ENCODE measurements around the gene KLF8.

Gene KLF8

DNA sequence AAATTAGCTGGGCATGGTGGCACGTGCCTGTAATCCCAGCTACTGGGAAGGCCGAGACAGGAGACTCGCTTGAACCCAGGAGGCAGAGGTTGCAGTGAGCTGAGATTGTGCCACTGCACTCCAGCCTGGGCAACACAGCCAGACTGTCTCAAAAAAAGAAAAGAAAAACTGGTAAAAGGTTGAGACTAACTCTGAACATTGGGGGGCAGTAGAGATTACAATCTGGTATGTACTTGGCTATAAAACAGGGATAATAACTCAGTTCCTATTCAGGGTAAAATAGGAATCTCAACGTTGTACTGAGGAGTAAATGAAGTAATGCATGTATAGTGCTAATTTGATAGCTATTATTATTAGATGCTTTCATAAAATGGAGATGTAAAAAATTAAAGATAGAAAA is 12.5 kb upstream of the KLF8 start:
- DNase-seq (ENCODE audit: low read depth in 1 of 2, low spot score in 1 of 2): no peak
- TF ChIP-seq POLR2AphosphoS5 (IDR thresholded peaks at IDR 0.05; ENCODE audit: low read depth) (no peak), SPI1 (IDR thresholded peaks at IDR 0.05; ENCODE audit: borderline replicate concordance, low read depth) (no peak), GABPA (IDR thresholded peaks at IDR 0.05; ENCODE audit: low read depth) (no peak)
- TF ChIP-seq, protein P1, sequence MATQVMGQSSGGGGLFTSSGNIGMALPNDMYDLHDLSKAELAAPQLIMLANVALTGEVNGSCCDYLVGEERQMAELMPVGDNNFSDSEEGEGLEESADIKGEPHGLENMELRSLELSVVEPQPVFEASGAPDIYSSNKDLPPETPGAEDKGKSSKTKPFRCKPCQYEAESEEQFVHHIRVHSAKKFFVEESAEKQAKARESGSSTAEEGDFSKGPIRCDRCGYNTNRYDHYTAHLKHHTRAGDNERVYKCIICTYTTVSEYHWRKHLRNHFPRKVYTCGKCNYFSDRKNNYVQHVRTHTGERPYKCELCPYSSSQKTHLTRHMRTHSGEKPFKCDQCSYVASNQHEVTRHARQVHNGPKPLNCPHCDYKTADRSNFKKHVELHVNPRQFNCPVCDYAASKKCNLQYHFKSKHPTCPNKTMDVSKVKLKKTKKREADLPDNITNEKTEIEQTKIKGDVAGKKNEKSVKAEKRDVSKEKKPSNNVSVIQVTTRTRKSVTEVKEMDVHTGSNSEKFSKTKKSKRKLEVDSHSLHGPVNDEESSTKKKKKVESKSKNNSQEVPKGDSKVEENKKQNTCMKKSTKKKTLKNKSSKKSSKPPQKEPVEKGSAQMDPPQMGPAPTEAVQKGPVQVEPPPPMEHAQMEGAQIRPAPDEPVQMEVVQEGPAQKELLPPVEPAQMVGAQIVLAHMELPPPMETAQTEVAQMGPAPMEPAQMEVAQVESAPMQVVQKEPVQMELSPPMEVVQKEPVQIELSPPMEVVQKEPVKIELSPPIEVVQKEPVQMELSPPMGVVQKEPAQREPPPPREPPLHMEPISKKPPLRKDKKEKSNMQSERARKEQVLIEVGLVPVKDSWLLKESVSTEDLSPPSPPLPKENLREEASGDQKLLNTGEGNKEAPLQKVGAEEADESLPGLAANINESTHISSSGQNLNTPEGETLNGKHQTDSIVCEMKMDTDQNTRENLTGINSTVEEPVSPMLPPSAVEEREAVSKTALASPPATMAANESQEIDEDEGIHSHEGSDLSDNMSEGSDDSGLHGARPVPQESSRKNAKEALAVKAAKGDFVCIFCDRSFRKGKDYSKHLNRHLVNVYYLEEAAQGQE (IDR thresholded peaks at IDR 0.05; ENCODE audit: insufficient replicate concordance, low read depth): no peak
- TF ChIP-seq, protein P2, sequence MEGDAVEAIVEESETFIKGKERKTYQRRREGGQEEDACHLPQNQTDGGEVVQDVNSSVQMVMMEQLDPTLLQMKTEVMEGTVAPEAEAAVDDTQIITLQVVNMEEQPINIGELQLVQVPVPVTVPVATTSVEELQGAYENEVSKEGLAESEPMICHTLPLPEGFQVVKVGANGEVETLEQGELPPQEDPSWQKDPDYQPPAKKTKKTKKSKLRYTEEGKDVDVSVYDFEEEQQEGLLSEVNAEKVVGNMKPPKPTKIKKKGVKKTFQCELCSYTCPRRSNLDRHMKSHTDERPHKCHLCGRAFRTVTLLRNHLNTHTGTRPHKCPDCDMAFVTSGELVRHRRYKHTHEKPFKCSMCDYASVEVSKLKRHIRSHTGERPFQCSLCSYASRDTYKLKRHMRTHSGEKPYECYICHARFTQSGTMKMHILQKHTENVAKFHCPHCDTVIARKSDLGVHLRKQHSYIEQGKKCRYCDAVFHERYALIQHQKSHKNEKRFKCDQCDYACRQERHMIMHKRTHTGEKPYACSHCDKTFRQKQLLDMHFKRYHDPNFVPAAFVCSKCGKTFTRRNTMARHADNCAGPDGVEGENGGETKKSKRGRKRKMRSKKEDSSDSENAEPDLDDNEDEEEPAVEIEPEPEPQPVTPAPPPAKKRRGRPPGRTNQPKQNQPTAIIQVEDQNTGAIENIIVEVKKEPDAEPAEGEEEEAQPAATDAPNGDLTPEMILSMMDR (IDR thresholded peaks at IDR 0.05; ENCODE audit: insufficient read depth, low read length): no peak

DNA sequence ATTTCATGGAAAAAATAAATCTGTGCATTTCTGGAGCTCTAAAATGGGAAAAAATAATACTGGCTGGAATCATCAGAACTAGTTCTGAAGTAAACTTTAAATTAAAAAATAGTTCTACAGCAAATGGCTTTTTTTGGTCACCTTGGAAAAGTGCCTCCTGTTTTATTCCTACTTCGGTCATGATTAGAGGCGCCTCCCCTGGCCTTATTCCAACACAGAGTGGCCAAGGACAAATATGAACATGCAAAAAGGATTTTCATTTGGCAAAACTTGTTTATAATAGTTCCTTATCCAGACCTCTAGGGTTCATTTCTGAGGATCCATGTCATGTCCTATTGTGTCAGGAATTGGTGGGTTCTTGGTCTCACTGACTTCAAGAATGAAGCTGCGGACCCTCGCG is 11.1 kb upstream of the KLF8 start:
- no peak overlapping the region for H3K4me3 ChIP-seq (replicated peaks; ENCODE audit: insufficient read depth, low read length)
- H3K27me3 ChIP-seq (ENCODE audit: insufficient read depth, poor library complexity, severe bottlenecking): no peaks in the 10 kb centered on the region
- DNase-seq (ENCODE audit: low read depth in 1 of 2, low spot score in 1 of 2): no peak
- TF ChIP-seq, protein P1 (IDR thresholded peaks at IDR 0.05; ENCODE audit: insufficient replicate concordance, low read depth): no peak
- TF ChIP-seq POLR2AphosphoS5 (IDR thresholded peaks at IDR 0.05; ENCODE audit: low read depth) (no peak), SPI1 (IDR thresholded peaks at IDR 0.05; ENCODE audit: borderline replicate concordance, low read depth) (no peak), GABPA (IDR thresholded peaks at IDR 0.05; ENCODE audit: low read depth) (no peak)
- TF ChIP-seq, protein P2 (IDR thresholded peaks at IDR 0.05; ENCODE audit: insufficient read depth, low read length): no peak
- no peak overlapping the region for H3K27ac ChIP-seq (replicated peaks)

More for the DNA sequence above, 12.5 kb upstream of the KLF8 start:
- Histone ChIP-seq H3K27ac (replicated peaks) (no peak overlapping the region), H3K4me3 (replicated peaks; ENCODE audit: insufficient read depth, low read length) (no peak overlapping the region), H3K27me3 (ENCODE audit: insufficient read depth, poor library complexity, severe bottlenecking) (no peaks in the 10 kb centered on the region)

DNA sequence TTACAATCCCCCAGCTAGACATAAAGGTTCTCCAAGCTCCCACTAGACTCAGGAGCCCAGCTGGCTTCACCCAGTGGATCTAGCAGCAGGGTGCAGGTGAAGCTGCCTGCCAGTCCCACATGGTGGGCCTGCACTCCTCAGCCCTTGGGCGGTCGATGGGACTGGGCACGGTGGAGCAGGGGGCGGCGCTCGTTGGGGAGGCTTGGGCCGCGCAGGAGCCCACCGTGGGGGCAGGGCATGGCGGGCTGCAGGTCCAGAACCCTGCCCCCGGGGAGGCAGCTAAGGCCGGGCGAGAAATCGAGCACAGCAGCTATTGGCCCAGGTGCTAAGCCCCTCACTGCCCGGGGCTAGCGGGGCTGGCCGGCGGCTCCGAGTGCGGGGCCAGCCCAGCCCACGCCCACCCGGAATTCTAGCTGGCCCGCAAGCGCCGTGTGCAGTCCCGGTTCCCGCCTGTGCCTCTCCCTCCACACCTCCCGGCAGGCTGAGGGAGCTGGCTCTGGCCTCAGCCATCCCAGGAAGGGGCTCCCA is 9.6 kb upstream of the KLF8 start:
- no peak for DNase-seq (ENCODE audit: low read depth in 1 of 2, low spot score in 1 of 2)
- TF ChIP-seq POLR2AphosphoS5 (IDR thresholded peaks at IDR 0.05; ENCODE audit: low read depth) (no peak), SPI1 (IDR thresholded peaks at IDR 0.05; ENCODE audit: borderline replicate concordance, low read depth) (no peak), GABPA (IDR thresholded peaks at IDR 0.05; ENCODE audit: low read depth) (no peak)
- TF ChIP-seq, protein P2 (IDR thresholded peaks at IDR 0.05; ENCODE audit: insufficient read depth, low read length): no peak
- TF ChIP-seq, protein P1 (IDR thresholded peaks at IDR 0.05; ENCODE audit: insufficient replicate concordance, low read depth): no peak
- H3K27me3 ChIP-seq (ENCODE audit: insufficient read depth, poor library complexity, severe bottlenecking): no peaks in the 10 kb centered on the region
- no peak overlapping the region for H3K4me3 ChIP-seq (replicated peaks; ENCODE audit: insufficient read depth, low read length)
- no peak overlapping the region for H3K27ac ChIP-seq (replicated peaks)

Data from HL-60 (cell line).